ENCODE results near the gene TFDP3.

TFDP3 gene, protein sequence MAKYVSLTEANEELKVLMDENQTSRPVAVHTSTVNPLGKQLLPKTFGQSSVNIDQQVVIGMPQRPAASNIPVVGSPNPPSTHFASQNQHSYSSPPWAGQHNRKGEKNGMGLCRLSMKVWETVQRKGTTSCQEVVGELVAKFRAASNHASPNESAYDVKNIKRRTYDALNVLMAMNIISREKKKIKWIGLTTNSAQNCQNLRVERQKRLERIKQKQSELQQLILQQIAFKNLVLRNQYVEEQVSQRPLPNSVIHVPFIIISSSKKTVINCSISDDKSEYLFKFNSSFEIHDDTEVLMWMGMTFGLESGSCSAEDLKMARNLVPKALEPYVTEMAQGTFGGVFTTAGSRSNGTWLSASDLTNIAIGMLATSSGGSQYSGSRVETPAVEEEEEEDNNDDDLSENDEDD

DNA sequence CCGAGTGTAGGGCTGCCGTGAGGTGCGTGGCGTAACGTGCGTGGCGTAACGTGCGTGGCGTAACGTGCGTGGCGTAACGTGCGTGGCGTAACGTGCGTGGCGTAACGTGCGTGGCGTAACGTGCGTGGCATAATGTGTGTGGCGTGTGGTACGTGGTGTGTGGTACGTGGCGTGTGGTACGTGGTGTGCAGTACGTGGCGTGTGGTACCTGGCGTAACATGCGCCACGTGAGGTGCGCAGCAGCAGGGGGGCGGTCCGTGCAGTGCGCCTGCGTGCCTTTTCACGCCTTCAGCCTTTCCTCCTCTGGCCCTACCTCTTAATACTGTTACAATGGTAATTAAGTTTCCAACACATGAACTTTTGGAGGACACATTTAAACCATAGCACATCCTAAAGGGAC lies at the start of gene TFDP3:
Gene TFDP3 (minus strand): TSS at position 26 of the 400 bp plus-strand sequence. CDS start 95 bp downstream, outside the sequence.
- no peak for DNase-seq (ENCODE audit: low read depth)

DNA sequence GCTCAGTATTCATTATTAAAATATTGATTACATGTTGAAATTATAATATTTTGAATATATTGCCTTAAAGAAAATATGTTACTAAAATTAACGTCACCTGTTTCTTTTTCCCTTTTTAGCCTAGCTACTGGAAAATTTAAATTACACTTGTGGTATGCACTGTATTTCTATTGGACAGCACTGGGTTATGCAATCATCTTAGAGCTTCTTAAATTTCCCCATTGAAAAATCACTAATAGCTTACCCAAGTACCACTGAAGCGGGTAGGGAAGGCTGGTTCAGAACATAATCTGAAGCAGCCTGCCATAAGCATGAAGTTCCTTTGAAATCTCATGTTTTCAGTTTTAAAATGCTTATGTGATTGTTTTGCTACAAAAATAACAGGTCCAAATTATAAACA lies 49.5 kb upstream of the TFDP3 start:
- DNase-seq (ENCODE audit: low read depth): no peak

DNA sequence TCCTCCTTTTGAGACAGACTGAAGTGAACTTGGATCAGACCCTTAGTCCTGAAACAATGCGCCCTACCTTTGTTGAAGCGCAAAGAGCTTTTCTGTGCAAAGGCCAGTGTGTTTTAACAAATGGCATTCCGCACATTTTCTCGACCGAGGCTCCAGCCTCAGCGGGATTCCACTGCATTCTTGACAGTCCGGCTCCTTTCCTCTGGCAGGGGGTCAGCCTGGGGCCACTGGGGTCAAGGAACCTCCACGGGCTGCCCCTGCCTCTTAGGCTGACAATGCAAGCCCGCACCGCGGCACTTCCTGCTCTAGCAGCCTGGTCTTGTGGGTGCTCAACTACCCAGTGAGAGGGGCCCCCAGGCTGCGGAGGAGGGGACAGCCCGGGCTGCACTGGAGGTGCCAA lies 47.2 kb upstream of the TFDP3 start:
- DNase-seq (ENCODE audit: low read depth): no peak

DNA sequence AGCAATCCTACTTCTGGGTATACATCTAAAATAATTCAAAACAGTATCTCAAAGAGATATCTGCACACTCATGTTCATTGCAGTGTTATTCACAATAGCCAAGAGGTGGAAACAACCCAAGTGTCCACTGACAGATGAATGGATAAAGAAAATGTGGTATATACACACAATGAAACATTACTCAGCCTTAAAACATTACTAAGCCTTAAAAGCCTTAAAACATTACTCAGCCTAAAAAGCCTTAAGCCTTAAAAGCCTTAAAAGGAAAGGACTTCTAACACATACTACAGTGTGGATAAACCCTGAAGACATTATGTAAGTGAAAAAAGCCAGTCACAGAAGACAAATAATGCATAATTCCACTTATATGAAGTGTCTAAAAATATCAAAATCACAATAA lies 40.3 kb upstream of the TFDP3 start:
- DNase-seq (ENCODE audit: low read depth): no peak

DNA sequence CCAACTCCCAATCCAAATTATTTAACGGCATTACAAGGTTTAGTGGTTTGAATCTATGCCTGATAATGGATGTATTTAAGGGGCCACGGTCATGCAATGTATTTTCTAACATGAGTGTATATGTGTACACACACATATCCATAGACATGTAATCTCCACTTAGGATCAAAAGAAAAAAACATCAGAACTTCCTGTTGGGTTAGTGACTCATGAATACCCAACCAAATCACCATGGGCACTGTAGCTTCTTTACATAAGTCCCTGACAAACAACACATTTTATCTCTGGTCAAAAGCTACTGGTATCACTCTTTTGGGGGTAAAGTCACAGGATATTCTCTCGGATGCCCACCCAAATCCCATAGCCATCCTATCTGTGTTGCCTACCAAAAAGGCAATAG lies 36.5 kb upstream of the TFDP3 start:
- DNase-seq (ENCODE audit: low read depth): no peak

DNA sequence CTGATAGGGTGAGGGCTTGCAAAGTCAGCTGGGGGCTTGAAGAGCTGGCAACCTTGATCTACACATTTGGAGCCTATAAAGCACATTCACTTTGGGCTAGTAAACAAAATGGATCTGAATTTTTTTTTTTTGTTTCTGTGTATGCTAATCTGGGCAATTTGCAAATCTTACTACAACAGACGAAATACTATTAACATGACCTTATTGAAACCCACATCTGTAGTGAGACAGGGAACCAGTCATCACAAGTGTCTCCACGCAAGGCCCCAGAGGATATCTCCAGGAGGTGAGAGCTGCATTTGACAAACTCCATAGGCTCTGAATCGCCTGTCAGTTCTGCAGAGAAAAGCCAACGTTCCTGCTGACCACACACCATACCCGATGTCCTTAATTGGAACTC lies 33.0 kb upstream of the TFDP3 start:
- DNase-seq (ENCODE audit: low read depth): no peak

DNA sequence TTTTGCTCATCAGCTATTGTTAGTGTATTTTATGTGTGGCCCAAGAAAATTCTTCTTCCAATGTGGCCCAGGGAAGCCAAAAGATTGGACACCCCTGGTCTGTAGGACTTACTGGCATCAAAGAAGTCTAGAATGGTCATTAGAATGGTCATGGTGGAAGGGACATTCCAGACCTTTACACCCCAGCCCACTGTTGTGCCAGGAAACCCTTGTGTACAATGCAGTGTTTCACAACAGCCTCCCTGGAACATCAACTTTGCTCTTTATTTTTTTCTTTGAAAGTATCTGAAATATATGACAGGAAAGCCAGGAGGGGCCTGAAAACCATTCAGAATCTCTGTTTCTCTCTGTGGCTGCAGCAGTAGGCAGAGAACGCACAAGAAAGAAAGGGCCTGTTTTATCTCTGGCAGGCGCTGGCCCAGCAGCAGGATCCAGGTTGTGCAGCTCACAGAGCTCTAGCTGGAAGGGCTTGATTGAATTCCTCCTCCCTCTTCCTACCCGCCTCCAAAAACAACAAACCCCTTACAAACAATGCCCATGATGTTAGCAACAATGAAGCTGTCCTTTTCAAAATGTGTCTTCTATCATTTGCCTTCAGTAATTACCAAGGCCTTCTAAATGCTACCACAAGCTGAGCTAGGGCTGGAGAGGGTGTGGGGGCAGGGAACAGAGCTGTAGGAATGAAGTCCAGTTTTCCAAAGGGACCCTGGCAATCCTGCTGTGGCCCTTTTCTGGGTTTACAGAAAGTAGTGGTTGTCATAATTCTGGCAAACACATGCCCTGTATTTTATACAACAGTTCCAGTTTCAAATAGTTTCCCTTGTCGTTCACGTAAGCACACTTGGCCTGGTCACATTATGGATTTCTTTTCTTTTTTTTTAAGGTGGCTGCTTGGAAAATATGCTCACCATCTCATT lies 32.3 kb upstream of the TFDP3 start:
- DNase-seq (ENCODE audit: low read depth): no peak

DNA sequence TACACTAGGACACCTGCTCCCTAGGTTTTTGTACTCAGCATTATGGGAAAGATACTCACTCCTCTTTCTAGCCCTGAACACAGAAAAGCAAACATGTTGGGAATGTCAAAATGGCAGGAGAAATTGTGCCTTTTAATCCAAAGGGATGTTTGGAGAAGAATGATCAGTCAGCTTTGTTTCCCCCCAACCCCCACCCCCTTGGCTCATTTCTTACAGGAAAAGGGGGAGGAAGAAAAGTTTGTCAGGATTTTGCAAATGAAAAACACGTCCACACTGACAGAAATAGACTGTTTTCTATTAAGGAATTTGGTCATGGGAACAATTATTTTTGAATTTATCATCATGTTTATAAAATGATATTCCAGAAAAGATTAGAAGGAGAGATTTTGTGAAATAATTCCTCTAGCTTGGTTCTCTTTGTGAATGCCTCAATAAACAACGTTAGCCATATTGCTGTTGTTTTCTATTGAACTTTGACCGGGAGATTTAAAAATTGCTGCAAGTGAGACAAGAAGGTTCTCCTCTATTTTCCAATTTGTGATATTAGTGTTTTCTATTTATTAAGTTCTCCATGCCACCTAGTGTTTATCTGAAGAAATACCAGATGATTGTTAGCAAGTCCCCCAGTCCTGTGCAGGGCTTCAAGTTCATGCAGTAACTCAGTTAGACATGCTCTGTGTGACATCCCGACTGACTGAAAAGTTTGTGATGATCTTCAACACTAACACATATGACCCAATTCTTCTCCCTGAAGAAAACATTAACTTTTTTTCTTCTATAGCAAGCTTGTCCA lies 31.3 kb upstream of the TFDP3 start:
- DNase-seq (ENCODE audit: low read depth): no peak

DNA sequence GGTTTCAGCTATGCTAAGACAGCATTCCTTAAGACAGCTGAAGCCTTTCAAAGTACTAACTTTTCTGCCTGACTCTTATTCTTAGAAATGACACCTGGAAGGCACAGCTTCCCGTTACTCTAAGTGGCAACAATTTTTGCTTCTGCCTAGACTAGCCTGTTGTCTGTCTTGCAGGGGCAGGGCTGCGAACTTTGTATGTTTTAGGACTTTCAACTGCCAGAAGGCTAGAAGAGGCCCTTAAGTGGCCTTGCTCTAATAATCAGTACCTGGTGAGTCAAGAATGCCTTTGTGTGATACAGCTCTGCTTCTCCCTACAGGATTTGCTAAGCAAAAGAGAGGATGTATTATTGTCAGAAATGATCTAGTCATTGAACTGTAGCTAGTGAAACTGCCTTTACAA lies 30.0 kb upstream of the TFDP3 start:
- no peak for DNase-seq (ENCODE audit: low read depth)

DNA sequence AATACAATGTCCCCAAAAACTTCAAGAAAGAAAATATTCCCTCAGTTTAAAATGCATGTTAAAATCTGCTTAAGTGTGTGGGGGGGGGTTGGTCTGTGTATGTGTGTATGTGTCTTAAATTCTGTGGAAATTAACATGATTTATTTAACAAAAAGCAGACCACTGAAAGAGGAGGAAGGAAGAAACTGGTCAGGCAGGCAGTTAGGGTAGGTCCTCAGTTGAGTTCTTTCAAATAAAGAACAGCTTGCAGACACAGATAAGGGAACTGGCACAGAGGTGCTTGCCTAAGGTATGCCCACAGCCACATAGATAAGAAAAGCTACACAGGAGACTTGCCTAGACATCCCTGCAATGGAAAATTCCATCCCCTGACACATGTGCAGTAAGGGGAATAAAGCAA lies 28.8 kb upstream of the TFDP3 start:
- DNase-seq (ENCODE audit: low read depth): no peak

DNA sequence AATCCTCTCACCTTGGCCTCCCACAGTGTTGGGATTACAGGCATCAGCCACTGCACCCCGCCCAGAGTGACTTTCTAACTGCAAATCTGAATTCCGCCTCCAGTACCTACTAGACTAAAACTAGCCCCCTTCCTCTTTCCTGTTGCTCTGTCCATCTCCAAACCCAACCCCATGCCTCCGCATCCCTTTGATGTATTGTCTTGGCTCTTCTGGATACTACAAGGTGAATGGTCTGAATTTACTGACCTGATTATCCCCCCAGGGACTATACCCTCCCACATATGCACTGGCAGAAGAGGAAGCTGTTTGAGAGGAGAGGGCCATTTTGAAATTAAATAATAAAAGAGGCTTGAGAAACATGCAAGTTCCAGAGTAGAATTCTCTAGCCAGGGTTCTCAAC lies 17.7 kb upstream of the TFDP3 start:
- DNase-seq (ENCODE audit: low read depth): no peak

DNA sequence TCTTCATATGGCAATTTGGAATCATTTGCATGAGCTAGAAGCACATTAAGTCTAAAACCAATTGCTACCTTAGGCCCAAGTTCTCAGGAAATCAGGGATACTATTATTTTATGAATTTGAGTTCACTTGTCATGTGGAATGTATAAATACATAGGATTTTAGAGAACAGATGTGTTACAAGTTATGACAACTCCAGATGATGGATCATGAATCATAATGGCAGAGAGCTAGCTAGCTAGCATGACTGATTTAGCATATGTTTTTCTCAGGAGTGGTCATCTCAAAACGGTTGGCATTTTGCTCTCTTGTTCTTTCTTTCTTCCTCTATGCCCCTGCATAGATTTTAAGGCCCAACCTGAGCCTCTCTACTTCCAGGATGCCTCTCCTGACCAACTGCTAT lies 14.2 kb upstream of the TFDP3 start:
- no peak for DNase-seq (ENCODE audit: low read depth)

DNA sequence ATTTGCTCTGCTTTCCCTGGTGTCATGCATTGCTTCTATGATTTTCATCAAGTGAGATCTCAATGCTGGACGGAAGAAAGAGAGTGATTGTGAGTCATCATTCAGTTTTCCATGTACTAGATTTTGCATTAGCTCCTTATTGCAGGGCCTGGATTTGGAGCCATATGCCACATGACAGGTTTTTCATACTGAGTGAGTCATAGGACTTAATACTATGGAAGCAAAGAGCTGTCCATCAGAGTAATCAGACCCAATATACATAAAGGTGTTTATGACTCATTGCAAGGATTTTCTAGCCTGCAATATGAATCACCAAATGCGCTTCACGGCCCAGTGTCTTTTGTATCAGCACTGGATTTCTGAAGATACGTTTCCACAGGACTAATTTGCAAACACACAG lies 11.2 kb upstream of the TFDP3 start:
- DNase-seq (ENCODE audit: low read depth): no peak

DNA sequence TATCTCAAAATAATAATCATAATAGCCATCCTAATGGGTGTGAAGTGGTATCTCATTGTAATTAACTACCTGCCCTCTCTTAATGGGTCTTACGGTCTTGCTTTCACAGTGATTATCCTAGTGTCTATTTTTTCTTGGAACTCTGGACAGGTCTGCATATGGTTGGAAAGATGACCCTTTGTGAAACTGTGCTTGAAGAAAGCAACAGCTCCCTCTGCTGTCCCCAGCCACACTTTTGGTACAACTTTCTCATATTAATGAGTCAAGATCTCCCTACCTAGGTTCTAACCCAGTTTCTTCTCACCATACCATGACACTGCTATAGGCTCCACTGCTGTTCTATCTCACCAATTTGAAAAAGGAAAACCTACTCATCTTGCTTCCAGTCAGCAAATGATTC lies 2.4 kb downstream of the TFDP3 start:
- no peak for DNase-seq (ENCODE audit: low read depth)

DNA sequence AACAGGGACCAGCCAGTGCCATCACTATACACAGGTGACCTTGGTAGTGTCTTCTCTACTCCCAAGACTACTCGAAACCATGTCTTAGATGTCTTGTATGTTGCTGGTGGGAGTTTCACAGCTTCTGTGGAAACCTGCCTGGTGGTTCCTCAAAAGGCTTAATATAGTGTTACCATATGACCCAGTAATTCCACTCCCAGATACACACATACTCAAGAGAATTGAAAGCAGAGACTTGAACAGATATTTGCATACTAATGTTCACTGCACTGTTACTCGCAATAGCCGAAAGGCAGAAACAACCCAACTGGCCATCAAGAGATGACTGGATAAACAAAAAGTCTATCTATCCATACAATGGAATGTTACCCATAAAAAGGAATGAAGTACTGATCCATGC lies 3.1 kb downstream of the TFDP3 start:
- no peak for DNase-seq (ENCODE audit: low read depth)

DNA sequence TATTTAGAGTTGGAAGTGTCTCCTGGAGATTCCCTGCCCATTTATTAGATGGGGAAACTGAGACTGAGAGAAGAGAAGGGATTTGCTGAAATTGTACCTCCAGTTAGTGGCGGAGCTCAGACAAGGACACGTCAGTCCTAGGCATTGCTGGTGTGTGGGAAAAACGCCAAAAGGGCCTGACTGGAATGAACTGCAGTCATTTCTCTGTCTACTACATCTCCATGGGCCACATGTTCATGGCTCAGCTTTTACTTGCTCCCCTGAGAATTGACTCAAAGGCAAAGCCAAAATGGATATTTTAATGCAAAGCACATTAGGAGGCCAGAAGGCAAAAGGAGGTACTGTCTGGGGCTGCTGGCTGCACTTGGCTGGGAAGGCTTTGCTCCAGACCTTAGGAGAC lies 3.9 kb downstream of the TFDP3 start:
- DNase-seq (ENCODE audit: low read depth): no peak

DNA sequence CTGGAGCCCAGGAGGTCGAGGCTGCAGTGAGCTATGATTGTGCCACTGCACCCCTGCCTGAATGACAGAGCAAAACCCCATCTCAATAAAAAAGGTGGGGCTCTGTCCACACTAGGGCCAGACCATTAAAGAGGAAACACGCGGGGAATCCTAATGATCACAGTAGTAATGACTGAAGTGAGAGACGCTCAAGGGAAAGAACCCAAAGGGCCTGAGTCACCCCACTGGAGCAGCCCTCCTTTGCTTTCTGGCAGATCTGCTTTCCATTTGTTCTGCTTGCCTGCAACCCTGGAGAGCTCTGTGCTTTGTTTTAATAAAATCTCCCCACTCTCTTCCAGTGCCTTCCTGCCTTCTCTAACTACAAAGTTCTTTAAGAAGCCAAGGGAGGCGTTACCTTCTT lies 5.0 kb downstream of the TFDP3 start:
- DNase-seq (ENCODE audit: low read depth): no peak

DNA sequence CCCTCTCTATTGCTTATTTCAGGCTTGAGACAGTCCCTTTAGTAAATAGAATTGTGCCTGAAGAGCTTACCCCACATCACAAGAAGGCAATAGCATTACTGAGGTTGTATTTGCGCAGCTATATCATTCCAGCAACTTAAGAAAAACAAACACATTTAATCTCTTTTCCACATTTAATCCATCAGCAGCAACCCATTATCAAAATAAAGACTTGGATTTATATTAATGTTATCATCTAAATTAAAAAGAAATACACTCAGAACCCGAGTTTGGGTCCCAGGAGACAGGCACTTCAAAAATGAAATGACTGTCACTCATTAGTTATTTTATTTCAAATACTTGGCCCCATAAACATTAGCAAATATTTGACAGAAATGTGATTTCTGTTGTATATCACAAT lies 10.4 kb downstream of the TFDP3 start:
- DNase-seq (ENCODE audit: low read depth): no peak

DNA sequence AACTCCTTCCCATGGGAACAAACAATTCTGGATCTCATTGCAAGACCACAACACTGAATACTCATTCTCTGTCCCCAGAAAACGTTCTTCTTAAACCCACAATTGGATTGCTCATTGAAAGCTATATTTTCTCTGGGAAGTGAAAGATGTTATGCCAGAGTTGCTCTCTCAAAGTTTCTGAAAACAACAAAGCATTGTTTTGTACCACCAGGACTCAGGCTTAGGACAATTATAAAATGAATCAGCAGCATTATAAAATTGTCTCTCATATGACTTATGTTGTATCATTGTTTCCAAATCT lies 26.5 kb downstream of the TFDP3 start:
- DNase-seq (ENCODE audit: low read depth): no peak

DNA sequence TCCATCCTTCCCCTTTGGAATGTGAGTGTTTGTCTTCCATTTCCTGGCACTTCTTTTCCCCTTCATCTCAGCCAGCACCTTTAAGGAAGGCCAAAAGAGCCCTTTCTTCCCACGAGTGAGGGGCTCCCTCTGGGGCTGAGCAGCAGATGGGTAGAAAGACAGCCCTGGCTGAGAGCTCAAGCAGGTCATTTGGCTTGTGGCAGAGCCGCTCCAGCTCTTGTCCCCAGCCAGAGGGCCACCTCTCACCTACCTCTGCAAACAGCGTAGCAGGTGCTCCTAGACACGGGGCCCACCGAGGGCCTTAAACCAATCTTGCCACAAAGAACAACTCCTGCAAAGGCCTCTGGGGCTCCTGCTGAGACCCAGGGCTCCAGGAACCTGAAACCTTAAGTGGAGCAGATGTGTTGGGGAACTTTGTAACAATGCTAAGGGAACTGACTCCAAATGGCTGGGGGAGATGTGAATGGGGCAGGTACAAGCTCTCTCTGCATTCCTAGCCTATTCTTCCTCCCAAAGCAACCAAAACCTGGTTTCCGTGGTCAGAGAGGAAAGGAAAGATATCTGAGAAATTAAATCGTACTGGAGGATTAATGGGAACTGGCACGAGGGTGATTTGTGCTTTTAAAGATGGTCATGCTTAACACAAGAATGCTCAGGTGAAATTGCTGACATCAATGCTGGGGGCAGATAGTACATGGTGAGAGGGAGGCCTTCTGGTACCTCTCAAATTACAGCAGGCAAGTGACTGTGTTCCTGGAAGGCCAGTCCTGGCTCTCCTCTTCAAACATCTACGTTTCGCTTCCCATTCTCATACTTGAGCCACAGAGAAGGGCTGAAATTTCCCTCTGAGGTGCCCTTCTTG lies 27.0 kb downstream of the TFDP3 start:
- no peak for DNase-seq (ENCODE audit: low read depth)

DNA sequence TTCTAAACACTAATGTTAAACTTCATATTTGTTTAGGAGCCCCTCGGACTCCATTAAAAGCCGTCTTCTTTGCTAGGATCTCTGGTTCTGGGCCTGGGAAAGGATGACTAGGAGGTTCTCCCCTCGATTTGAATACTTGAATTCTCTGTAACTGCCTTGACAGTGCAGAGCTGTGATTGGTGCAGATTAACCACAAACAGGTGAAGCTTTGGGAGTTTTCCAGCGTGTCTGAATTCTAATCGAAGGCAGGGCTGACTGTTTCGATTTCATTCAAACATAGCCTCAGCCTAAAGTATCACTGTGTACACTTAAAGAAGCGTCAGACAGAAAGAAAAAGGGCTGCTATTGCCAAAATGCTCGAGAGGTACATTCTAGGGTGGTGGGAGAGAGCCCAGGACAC lies 29.0 kb downstream of the TFDP3 start:
- DNase-seq (ENCODE audit: low read depth): no peak

DNA sequence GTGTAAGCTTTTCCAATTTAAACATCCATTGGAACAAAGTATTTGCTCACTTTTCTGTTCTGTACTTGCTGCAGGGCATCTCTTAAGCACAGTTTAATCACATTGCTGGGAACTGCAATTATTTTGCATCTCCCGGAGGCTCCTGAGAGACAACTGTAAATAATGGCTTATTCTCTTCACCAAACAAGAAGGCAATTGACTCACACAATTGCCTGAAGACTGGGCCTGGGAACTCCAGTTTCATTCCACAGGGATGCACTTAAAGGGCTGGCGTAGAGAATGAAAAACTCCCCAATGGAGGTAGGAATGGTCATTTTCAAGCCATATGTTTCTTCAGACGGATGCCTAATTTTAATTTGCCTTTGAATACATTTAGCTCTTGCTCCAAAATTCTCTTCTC lies 29.5 kb downstream of the TFDP3 start:
- no peak for DNase-seq (ENCODE audit: low read depth)
